Measurements from ENCODE around the gene SLC4A4.
A peak's percentile ranks its signal among the peaks of the same experiment; 100 is the strongest.

Gene SLC4A4

DNA sequence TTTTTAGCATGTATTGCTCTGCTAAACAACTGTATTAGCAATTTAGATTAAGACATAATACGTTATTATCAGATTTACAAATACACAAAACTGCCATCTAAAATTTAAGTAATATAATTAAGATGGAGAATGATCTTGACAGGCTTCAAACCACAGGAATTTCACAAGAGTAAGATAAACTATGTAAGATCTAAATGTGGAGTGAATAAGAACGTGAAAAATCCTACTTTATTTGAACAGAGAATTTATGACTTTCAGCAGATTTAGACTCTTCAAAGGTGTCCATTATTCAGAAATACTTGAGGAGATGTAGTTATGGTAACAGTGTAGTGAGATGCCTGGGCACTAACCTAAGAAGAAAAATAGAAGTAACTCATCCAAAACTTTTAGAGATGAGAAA, 73.2 kb downstream of the SLC4A4 start (continued):
- TF ChIP-seq ZSCAN4 (tag by site-specific recombination; IDR thresholded peaks at IDR 0.05): no peak
- no peak for TF ChIP-seq ZNF510 (tag by site-specific recombination; IDR thresholded peaks at IDR 0.05; ENCODE audit: insufficient replicate concordance)

- H3K27ac ChIP-seq (ENCODE audit: extremely low read depth, low read depth, low read length): no peak overlapping the region
- ChIA-PET CTCF (interaction anchor here (0.6 kb wide), 1 partner anchor 231 kb away, joined by 3 read pairs; no protein-coding TSS in a partner anchor), POLR2A (no interaction called here)
- H3K4me3 ChIP-seq (ENCODE audit: low read depth, low read length): no peak overlapping the region
- no peak for TF ChIP-seq ZNF114 (tag by site-specific recombination; IDR thresholded peaks at IDR 0.05)
- no peaks in the 10 kb centered on the region for H3K4me1 ChIP-seq (ENCODE audit: control insufficient read depth, insufficient read depth, low read length)
- no peaks in the 10 kb centered on the region for H3K36me3 ChIP-seq (ENCODE audit: control insufficient read depth in 2 of 2, insufficient read depth in 1 of 2, low read length in 2 of 2)
- H3K9me3 ChIP-seq (ENCODE audit: control insufficient read depth, insufficient read depth, low read depth, low read length): no peaks in the 10 kb centered on the region
These were observed 76.7 kb downstream of the SLC4A4 start for GRCh38 chr4:71415491-71415890.

DNA sequence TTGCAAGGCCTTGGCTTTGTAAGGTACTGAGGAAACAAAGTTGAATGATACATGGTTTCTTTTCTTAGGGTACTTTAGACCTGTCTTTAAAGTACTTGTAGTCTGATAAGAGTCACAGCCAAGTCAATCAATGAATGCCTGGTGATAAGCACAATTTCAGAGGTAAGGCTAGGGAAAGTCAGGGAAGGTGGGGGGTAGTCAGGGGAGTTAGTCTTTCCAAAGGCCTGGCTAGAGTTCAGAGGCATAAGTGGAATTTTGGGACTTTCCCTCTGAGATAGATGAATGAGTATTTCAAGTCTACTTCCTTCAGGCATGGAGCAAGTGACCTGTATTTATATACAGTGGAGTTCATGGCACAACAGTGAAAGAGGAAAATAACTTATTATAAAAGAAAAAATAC, 78.3 kb downstream of the SLC4A4 start:
- POLR2A ChIA-PET: no interaction called here
- TF ChIP-seq GFI1B (tag by site-specific recombination; IDR thresholded peaks at IDR 0.05) (no peak), PRDM1 (tag by site-specific recombination; IDR thresholded peaks at IDR 0.05) (no peak), KLF8 (tag by site-specific recombination; IDR thresholded peaks at IDR 0.05) (no peak), ZNF837 (tag by site-specific recombination; IDR thresholded peaks at IDR 0.05) (no peak), ZNF221 (tag by site-specific recombination; IDR thresholded peaks at IDR 0.05; ENCODE audit: borderline replicate concordance) (no peak), ZNF624 (tag by site-specific recombination; IDR thresholded peaks at IDR 0.05) (no peak)
- Histone ChIP-seq H3K36me3 (ENCODE audit: control insufficient read depth in 2 of 2, insufficient read depth in 1 of 2, low read length in 2 of 2) (no peaks in the 10 kb centered on the region), H3K4me1 (ENCODE audit: control insufficient read depth, insufficient read depth, low read length) (no peaks in the 10 kb centered on the region), H3K27ac (ENCODE audit: extremely low read depth, low read depth, low read length) (no peak overlapping the region), H3K9me3 (ENCODE audit: control insufficient read depth, insufficient read depth, low read depth, low read length) (no peaks in the 10 kb centered on the region), H3K4me3 (ENCODE audit: low read depth, low read length) (no peak overlapping the region)
- CTCF ChIA-PET: no interaction called here

DNA sequence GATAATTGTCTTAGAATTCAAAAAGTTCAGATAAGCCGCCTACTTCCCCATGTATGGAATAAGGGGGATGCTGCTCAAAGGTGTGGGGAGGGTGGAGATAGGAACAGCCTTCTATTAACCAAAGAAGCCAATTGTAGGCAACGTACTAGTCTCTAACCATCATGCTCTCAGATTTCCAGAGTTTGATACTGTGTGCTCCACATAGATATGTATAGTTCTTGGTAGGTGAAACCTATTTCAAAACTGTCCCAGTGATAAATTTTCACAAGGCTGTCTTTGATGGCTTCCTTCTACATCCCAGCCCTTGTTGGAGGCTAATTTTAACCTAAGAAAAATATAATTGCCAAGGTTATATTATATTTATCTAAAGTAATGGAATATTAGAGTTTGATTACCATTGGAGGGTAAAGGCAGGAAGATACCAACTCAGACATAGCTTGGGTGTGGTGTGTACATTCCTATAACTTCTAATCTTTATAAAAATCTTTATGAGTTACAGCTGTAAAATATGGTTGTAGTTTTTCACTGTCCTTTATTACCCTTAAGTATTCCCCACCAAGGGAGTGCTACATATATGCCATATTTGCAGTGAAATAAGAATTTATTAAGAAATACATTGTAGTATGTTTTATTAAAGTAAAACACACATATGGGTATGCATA, 87.7 kb downstream of the SLC4A4 start:
- Histone ChIP-seq H3K36me3 (ENCODE audit: control insufficient read depth in 2 of 2, insufficient read depth in 1 of 2, low read length in 2 of 2) (no peaks in the 10 kb centered on the region), H3K4me3 (ENCODE audit: low read depth, low read length) (no peak overlapping the region), H3K9me3 (ENCODE audit: control insufficient read depth, insufficient read depth, low read depth, low read length) (no peaks in the 10 kb centered on the region), H3K4me1 (ENCODE audit: control insufficient read depth, insufficient read depth, low read length) (no peaks in the 10 kb centered on the region), H3K27ac (ENCODE audit: extremely low read depth, low read depth, low read length) (no peak overlapping the region)
- CTCF ChIA-PET: no interaction called here
- POLR2A ChIA-PET: no interaction called here
- TF ChIP-seq ZNF132 (tag by site-specific recombination; IDR thresholded peaks at IDR 0.05; ENCODE audit: borderline replicate concordance): no peak
- 0 out of 2 replicates have a peak, but pooled peaks have one; percentile 11 for TF ChIP-seq ZNF341 (tag by site-specific recombination; IDR thresholded peaks at IDR 0.05; ENCODE audit: low read depth)

- Histone ChIP-seq H3K9me3 (ENCODE audit: control insufficient read depth, insufficient read depth, low read depth, low read length) (no peaks in the 10 kb centered on the region), H3K27ac (ENCODE audit: extremely low read depth, low read depth, low read length) (no peak overlapping the region), H3K4me3 (ENCODE audit: low read depth, low read length) (no peak overlapping the region), H3K36me3 (ENCODE audit: control insufficient read depth in 2 of 2, insufficient read depth in 1 of 2, low read length in 2 of 2) (no peaks in the 10 kb centered on the region), H3K4me1 (ENCODE audit: control insufficient read depth, insufficient read depth, low read length) (no peaks in the 10 kb centered on the region)
- no peak for TF ChIP-seq ZNF426 (tag by site-specific recombination; IDR thresholded peaks at IDR 0.05)
- no peak for TF ChIP-seq ZNF157 (tag by site-specific recombination; IDR thresholded peaks at IDR 0.05)
- CTCF ChIA-PET: no interaction called here
- POLR2A ChIA-PET: no interaction called here
These were observed 90.3 kb downstream of the SLC4A4 start for GRCh38 chr4:71429106-71429505.

GRCh38 chr4:71429962-71430361, 91.1 kb downstream of the SLC4A4 start:
- TF ChIP-seq ZNF555 (tag by site-specific recombination; conservative IDR thresholded peaks at IDR 0.05): no peak
- TF ChIP-seq, protein P1, sequence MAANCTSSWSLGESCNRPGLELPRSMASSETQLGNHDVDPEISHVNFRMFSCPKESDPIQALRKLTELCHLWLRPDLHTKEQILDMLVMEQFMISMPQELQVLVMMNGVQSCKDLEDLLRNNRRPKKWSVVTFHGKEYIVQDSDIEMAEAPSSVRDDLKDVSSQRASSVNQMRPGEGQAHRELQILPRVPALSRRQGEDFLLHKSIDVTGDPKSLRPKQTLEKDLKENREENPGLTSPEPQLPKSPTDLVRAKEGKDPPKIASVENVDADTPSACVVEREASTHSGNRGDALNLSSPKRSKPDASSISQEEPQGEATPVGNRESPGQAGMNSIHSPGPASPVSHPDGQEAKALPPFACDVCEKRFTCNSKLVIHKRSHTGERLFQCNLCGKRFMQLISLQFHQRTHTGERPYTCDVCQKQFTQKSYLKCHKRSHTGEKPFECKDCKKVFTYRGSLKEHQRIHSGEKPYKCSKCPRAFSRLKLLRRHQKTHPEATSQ (tag by site-specific recombination; IDR thresholded peaks at IDR 0.05): no peak
- no peak for TF ChIP-seq ZNF121 (tag by site-specific recombination; IDR thresholded peaks at IDR 0.05)
- no peak for TF ChIP-seq HOXC10 (CRISPR knock-in tag; IDR thresholded peaks at IDR 0.05)
- TF ChIP-seq ZNF785 (tag by site-specific recombination; IDR thresholded peaks at IDR 0.05): no peak
- TF ChIP-seq ZNF473 (tag by site-specific recombination; IDR thresholded peaks at IDR 0.05): no peak
- TF ChIP-seq MZF1 (tag by site-specific recombination; IDR thresholded peaks at IDR 0.05; ENCODE audit: borderline replicate concordance): no peak
- no peak overlapping the region for H3K27ac ChIP-seq (ENCODE audit: extremely low read depth, low read depth, low read length)

More at GRCh38 chr4:71429962-71430361, 91.1 kb downstream of the SLC4A4 start:
- Histone ChIP-seq H3K4me3 (ENCODE audit: low read depth, low read length) (no peak overlapping the region), H3K9me3 (ENCODE audit: control insufficient read depth, insufficient read depth, low read depth, low read length) (no peaks in the 10 kb centered on the region), H3K36me3 (ENCODE audit: control insufficient read depth in 2 of 2, insufficient read depth in 1 of 2, low read length in 2 of 2) (no peaks in the 10 kb centered on the region), H3K4me1 (ENCODE audit: control insufficient read depth, insufficient read depth, low read length) (no peaks in the 10 kb centered on the region)
- CTCF ChIA-PET: no interaction called here
- POLR2A ChIA-PET: no interaction called here

Data from HEK293 (cell line).